SK-N-SH (cell line): ENCODE data around the gene JAZF1. TPM values are rescaled to one million over a fixed set of nuclear protein-coding genes. Genes with fewer than 3 reads are reported as not detected.

Experiments
- CTCF ChIA-PET: fragments of 300-600, 350-600 bp; formaldehyde crosslinking; extraction: SDS; loops from one replicate; lab custom pipeline; 2021; lab: Yijun Ruan, JAX
- POLR2A ChIA-PET: fragments of 350-600 bp; sonication (Branson Sonifier 250); formaldehyde crosslinking; extraction: SDS; loops from one replicate; lab custom pipeline; 2020; ENCODE audit warnings: antibody characterized with exemption, inconsistent platforms; lab: Yijun Ruan, JAX
- DNase-seq: peaks from one replicate; pipeline ENCODE4 v3.0.0; 2012
- H2AFZ ChIP-seq: fragments of 200-600 bp; sonication (generic); 2 replicates; pipeline ENCODE4 v1.8.1; 2016; ENCODE audit warnings: antibody characterized with exemption, mild to moderate bottlenecking, low read depth
- H3F3A ChIP-seq: fragments of 200-600 bp; sonication (generic); replicated peaks from 2 replicates; pipeline ENCODE3; 2016; ENCODE audit warnings: antibody characterized with exemption, mild to moderate bottlenecking; ENCODE audit not compliant: insufficient read depth
- H3K27ac ChIP-seq, 2 experiments: fragments of 200-500 bp in 1 of 2; fragments of 200-600 bp in 1 of 2; sonication (Bioruptor generic) in 1 of 2; sonication (generic), shearing (Covaris generic) in 1 of 2; 2 replicates each; pipeline versions ENCODE4 v1.5.1 to v1.6.1; 2014 to 2016; ENCODE audit warnings: low read depth in 2 of 2, inconsistent platforms in 1 of 2, low read length in 1 of 2, mild to moderate bottlenecking in 1 of 2, mixed read lengths in 1 of 2
- H3K27me3 ChIP-seq: fragments of 200-600 bp; sonication (generic), shearing (Covaris generic); 2 replicates; pipeline ENCODE4 v1.6.1; 2016; ENCODE audit warnings: mixed run types; ENCODE audit not compliant: insufficient read depth
- H3K36me3 ChIP-seq, 2 experiments: fragments of 200-500 bp in 1 of 2; fragments of 200-600 bp in 1 of 2; sonication (Bioruptor generic) in 1 of 2; sonication (generic) in 1 of 2; replicated peaks in 1 of 2; 2 replicates each; pipeline versions ENCODE3 to v1.5.1; 2014 to 2016; ENCODE audit warnings: low read length in 1 of 2, mild to moderate bottlenecking in 1 of 2; ENCODE audit not compliant: insufficient read depth in 2 of 2, control insufficient read depth in 1 of 2
- H3K4me1 ChIP-seq, 2 experiments: fragments of 200-500 bp in 1 of 2; fragments of 200-600 bp in 1 of 2; sonication (Bioruptor generic) in 1 of 2; sonication (generic), shearing (Covaris generic) in 1 of 2; 2 replicates each; pipeline versions ENCODE4 v1.5.1 to v1.6.1; 2014 to 2016; ENCODE audit warnings: low read depth in 1 of 2, low read length in 1 of 2, mixed run types in 1 of 2; ENCODE audit not compliant: insufficient read depth in 2 of 2, control insufficient read depth in 1 of 2
- H3K4me2 ChIP-seq: fragments of 200-600 bp; sonication (generic), shearing (Covaris generic); 2 replicates; pipeline ENCODE4 v1.6.1; 2017; ENCODE audit warnings: mixed run types
- H3K4me3 ChIP-seq, 2 experiments: fragments of 200-500 bp in 1 of 2; fragments of 200-600 bp in 1 of 2; sonication (Bioruptor generic) in 1 of 2; sonication (generic), shearing (Covaris generic) in 1 of 2; 2 replicates each; pipeline versions ENCODE4 v1.5.1 to v1.8.1; 2014 to 2016; ENCODE audit warnings: low read depth in 2 of 2, inconsistent platforms in 1 of 2, low read length in 1 of 2, mild to moderate bottlenecking in 1 of 2, mixed read lengths in 1 of 2, moderate library complexity in 1 of 2
- H3K79me2 ChIP-seq: fragments of 200-600 bp; sonication (generic); 2 replicates; pipeline ENCODE4 v1.8.1; 2017; ENCODE audit warnings: mild to moderate bottlenecking; ENCODE audit not compliant: insufficient read depth
- H3K9ac ChIP-seq: fragments of 200-600 bp; sonication (generic); 2 replicates; pipeline ENCODE4 v1.6.1; 2017; ENCODE audit warnings: mixed run types
- H3K9me2 ChIP-seq: fragments of 200-600 bp; sonication (generic); 2 replicates; pipeline ENCODE4 v1.6.1; 2017; ENCODE audit warnings: mixed run types
- H3K9me3 ChIP-seq: fragments of 200-600 bp; sonication (generic); 2 replicates; pipeline ENCODE4 v1.6.1; 2017; ENCODE audit warnings: mixed run types, mild to moderate bottlenecking, moderate library complexity
- H4K20me1 ChIP-seq: fragments of 200-600 bp; sonication (generic); 2 replicates; pipeline ENCODE4 v1.6.1; 2017; ENCODE audit warnings: mild to moderate bottlenecking, mixed run types; ENCODE audit not compliant: insufficient read depth
- CHD2 ChIP-seq: fragments of 150-350 bp; IDR thresholded peaks from 2 replicates; pipeline ENCODE4 v1.6.1; 2018; ENCODE audit warnings: low read length; ENCODE audit not compliant: partially characterized antibody
- ELF1 ChIP-seq: IDR thresholded peaks from 2 replicates; pipeline ENCODE4 v1.4.0; 2012
- EZH2phosphoT487 ChIP-seq: fragments of 200-600 bp; sonication (generic); IDR thresholded peaks from 2 replicates; pipeline ENCODE4 v1.6.1; 2017; ENCODE audit warnings: low read depth, mixed run types, mild to moderate bottlenecking, antibody characterized with exemption, moderate library complexity, borderline replicate concordance
- FOXJ3 ChIP-seq: sonication (generic); formaldehyde crosslinking; IDR thresholded peaks from 2 replicates; pipeline ENCODE4 v1.5.1; 2020; ENCODE audit warnings: mild to moderate bottlenecking, missing genetic modification reagents
- JUND ChIP-seq: IDR thresholded peaks from 2 replicates; pipeline ENCODE4 v1.4.0; 2012
- MEF2A ChIP-seq: IDR thresholded peaks from 2 replicates; pipeline ENCODE4 v1.4.0; 2012; ENCODE audit warnings: low read depth, borderline replicate concordance
- MXI1 ChIP-seq: IDR thresholded peaks from 2 replicates; pipeline ENCODE4 v1.6.1; 2012; ENCODE audit warnings: mild to moderate bottlenecking, low read depth, low read length, improper control_type of control experiment
- RAD21 ChIP-seq: IDR thresholded peaks from 2 replicates; pipeline ENCODE4 v1.6.1; 2012; ENCODE audit warnings: mild to moderate bottlenecking, low read length
- RCOR1 ChIP-seq: fragments of 150-350 bp; IDR thresholded peaks from 2 replicates; pipeline ENCODE4 v1.6.1; 2017; ENCODE audit warnings: antibody characterized with exemption, low read length
- SMC3 ChIP-seq: IDR thresholded peaks from 2 replicates; pipeline ENCODE4 v1.6.1; 2012; ENCODE audit warnings: low read depth, low read length, improper control_type of control experiment
- TAF1 ChIP-seq: IDR thresholded peaks from 2 replicates; pipeline ENCODE4 v1.6.1; 2012; ENCODE audit warnings: low read depth, mild to moderate bottlenecking, low read length, moderate library complexity, borderline replicate concordance
- TEAD4 ChIP-seq: IDR thresholded peaks from 2 replicates; pipeline ENCODE4 v1.4.0; 2012; ENCODE audit warnings: mild to moderate bottlenecking, borderline replicate concordance; ENCODE audit not compliant: insufficient read depth
- WGBS: methylation state at CpG from one replicate; pipeline ENCODE4 v1.1.6; 2017; ENCODE audit warnings: low lambda C conversion rate; 5-methylcytosine and 5-hydroxymethylcytosine counted together
- polyA plus RNA-seq, 3 experiments: library from polyadenylated mRNA; depleted of rRNA; stranded (reverse); fragments of >200 nt; gene quantifications; 2 replicates each; pipeline ENCODE4 v1.2.3, GENCODE V29; 2012
- TF ChIP-seq, protein P1 (sequence below): IDR thresholded peaks from 2 replicates; pipeline ENCODE4 v1.4.0; 2012; ENCODE audit warnings: low read depth
- TF ChIP-seq, protein P2 (sequence below): fragments of 150-350 bp; IDR thresholded peaks from 2 replicates; pipeline ENCODE4 v1.6.1; 2017; ENCODE audit warnings: antibody characterized with exemption, low read length, low read depth, borderline replicate concordance

Gene JAZF1
- polyA plus RNA-seq, 1 of the 3 experiments (the other 2 are of a cell fraction) = 1.7 TPM

DNA sequence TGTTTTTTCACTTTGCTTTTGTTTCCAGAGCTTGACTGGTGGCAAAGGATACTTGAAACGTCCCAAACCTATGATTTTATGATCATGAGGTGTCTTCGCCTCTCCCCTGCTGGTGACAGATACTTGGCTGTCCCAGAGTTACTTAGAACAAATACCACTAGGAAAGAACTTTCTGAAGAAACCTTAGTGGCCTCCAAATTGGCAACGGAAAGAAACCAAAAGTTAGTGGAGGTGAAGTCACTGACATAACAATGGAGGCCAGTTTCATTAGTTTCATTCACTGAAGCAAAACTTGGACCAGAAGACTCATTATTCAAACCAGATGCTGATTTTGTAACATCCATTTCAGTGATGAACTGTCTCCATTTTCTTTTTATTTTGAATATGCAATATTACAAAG is 68.6 kb downstream of the JAZF1 start:
- no peaks in the 10 kb centered on the region for H3K36me3 ChIP-seq
- H3K27ac ChIP-seq = peak overlapping the region; percentile 22 to 86; a peak in 2 of 4 replicates
- WGBS = 49% methylated on average over 3 of the region's 3 CpGs
- H3K27me3 ChIP-seq = no peaks in the 10 kb centered on the region
- DNase-seq = peak; percentile 64
- POLR2A ChIA-PET = no interaction called here
- H3K9me2 ChIP-seq = no peaks in the 10 kb centered on the region
- no peak overlapping the region for H3K4me3 ChIP-seq
- peak overlapping the region; percentile 27; the same call in 1 of the 2 replicates for H2AFZ ChIP-seq
- peaks cover 3% of the 10 kb centered on the region for H3F3A ChIP-seq
- no peaks in the 10 kb centered on the region for H3K9me3 ChIP-seq
- H3K9ac ChIP-seq = no peak overlapping the region
- no peak overlapping the region for H3K4me2 ChIP-seq
- H4K20me1 ChIP-seq = no peaks in the 10 kb centered on the region
- TF ChIP-seq JUND (no peak), MEF2A (no peak), SMC3 (no peak), RAD21 (0 out of 2 replicates have a peak, but pooled peaks have one; percentile 19)
- CTCF ChIA-PET = interaction anchor here (1.0 to 3.0 kb wide), 6 partner anchors 8 to 32 kb away, joined by 3 to 14 read pairs (median 5); no protein-coding TSS in a partner anchor
- H3K79me2 ChIP-seq = no peaks in the 10 kb centered on the region
- peaks cover 4 to 20% of the 10 kb centered on the region in 2 experiments; a peak in 2 of 4 replicates for H3K4me1 ChIP-seq

DNA sequence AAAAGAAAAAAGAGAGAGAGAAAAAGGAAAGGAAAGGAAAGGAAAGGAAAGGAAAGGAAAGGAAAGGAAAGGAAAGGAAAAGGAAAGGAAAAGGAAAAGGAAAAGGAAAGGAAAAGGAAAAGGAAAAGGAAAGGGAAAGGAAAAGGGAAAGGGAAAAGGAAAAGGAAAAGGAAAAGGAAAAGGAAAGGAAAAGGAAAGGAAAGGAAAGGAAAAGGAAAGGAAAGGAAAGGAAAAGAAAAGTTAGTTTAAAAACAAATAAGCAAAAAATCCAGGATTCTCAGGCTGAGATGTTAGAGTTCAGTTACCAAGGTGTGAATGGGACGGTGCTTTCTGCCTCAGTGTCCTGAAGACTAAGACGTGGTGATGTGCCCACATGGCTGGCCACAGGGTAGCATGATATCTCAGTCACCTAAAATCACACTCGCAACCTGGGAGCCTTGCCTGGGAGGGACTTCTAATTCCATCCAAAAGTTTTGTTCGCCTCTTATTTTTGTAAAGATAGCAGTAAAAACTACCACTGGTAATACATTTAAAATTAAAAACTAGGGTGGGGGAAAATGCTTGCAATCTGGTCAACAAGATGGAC is 70.1 kb downstream of the JAZF1 start:
- H3K79me2 ChIP-seq = no peaks in the 10 kb centered on the region
- no peaks in the 10 kb centered on the region for H4K20me1 ChIP-seq
- H3K9me2 ChIP-seq = no peaks in the 10 kb centered on the region
- no peaks in the 10 kb centered on the region for H3K27me3 ChIP-seq
- H3K27ac ChIP-seq = no peak overlapping the region
- no peak overlapping the region for H3K9ac ChIP-seq
- no peak overlapping the region for H3K4me3 ChIP-seq
- DNase-seq = no peak
- peaks cover 4 to 20% of the 10 kb centered on the region in 2 experiments; a peak in 2 of 4 replicates for H3K4me1 ChIP-seq
- H2AFZ ChIP-seq = no peak overlapping the region
- H3K4me2 ChIP-seq = no peak overlapping the region
- 77% methylated on average over 4 of the region's 4 CpGs for WGBS
- ChIA-PET POLR2A (no interaction called here), CTCF (interaction anchor here (1.6 to 7.2 kb wide), 4 partner anchors 13 to 33 kb away, joined by 6 to 100 read pairs (median 12); no protein-coding TSS in a partner anchor)
- TF ChIP-seq, protein P1, sequence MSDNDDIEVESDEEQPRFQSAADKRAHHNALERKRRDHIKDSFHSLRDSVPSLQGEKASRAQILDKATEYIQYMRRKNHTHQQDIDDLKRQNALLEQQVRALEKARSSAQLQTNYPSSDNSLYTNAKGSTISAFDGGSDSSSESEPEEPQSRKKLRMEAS = no peak
- TF ChIP-seq EZH2phosphoT487 = no peak
- TF ChIP-seq TAF1 = no peak
- TF ChIP-seq, protein P2, sequence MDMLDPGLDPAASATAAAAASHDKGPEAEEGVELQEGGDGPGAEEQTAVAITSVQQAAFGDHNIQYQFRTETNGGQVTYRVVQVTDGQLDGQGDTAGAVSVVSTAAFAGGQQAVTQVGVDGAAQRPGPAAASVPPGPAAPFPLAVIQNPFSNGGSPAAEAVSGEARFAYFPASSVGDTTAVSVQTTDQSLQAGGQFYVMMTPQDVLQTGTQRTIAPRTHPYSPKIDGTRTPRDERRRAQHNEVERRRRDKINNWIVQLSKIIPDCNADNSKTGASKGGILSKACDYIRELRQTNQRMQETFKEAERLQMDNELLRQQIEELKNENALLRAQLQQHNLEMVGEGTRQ = no peak
- TF ChIP-seq MEF2A = no peak
- no peak for TF ChIP-seq TEAD4
- no peak for TF ChIP-seq RCOR1
- no peak for TF ChIP-seq MXI1
- no peak for TF ChIP-seq CHD2
- TF ChIP-seq JUND = no peak
- no peak for TF ChIP-seq ELF1
- no peak for TF ChIP-seq SMC3
- TF ChIP-seq FOXJ3 = no peak
- no peaks in the 10 kb centered on the region for H3K36me3 ChIP-seq
- no peaks in the 10 kb centered on the region for H3K9me3 ChIP-seq
- H3F3A ChIP-seq = peaks cover 3% of the 10 kb centered on the region
